ENCODE data around the gene HIGD1B.

HIGD1B gene

GRCh38 chr17:44840274-44840673 lies 7.4 kb upstream of the HIGD1B start:
- no peak for DNase-seq

GRCh38 chr17:44840936-44841335 lies 6.7 kb upstream of the HIGD1B start:
- DNase-seq, result no peak

GRCh38 chr17:44842748-44843147 lies 4.9 kb upstream of the HIGD1B start:
- no peak for DNase-seq

- no peak for DNase-seq
Observed at GRCh38 chr17:44844390-44844830, 3.3 kb upstream of the HIGD1B start.

- no peak for DNase-seq
Observed at GRCh38 chr17:44846206-44846605, 1.5 kb upstream of the HIGD1B start.

GRCh38 chr17:44848257-44848795 lies 643 bp downstream of the HIGD1B start:
- no peak for DNase-seq

- DNase-seq, result no peak
Observed at GRCh38 chr17:44848961-44849489, 1.3 kb downstream of the HIGD1B start.

GRCh38 chr17:44850025-44850424 lies 2.3 kb downstream of the HIGD1B start:
- no peak for DNase-seq

- DNase-seq, result no peak
Observed at GRCh38 chr17:44850612-44851011, 2.9 kb downstream of the HIGD1B start.

- DNase-seq, result no peak
Observed at GRCh38 chr17:44854192-44854591, 6.5 kb downstream of the HIGD1B start.

GRCh38 chr17:44859701-44860100 lies 12.0 kb downstream of the HIGD1B start:
- DNase-seq, result no peak

- DNase-seq, result no peak
Observed at GRCh38 chr17:44862278-44862914, 14.7 kb downstream of the HIGD1B start.

GRCh38 chr17:44863061-44863918 lies 15.6 kb downstream of the HIGD1B start:
- DNase-seq, result no peak

- no peak for DNase-seq
Observed at GRCh38 chr17:44864831-44865230, 17.1 kb downstream of the HIGD1B start.

GRCh38 chr17:44865231-44865660 lies 17.6 kb downstream of the HIGD1B start:
- DNase-seq, result peak; percentile 78

GRCh38 chr17:44865931-44866330 lies 18.2 kb downstream of the HIGD1B start:
- DNase-seq, result no peak

GRCh38 chr17:44867841-44868240 lies 20.2 kb downstream of the HIGD1B start:
- DNase-seq, result no peak

GRCh38 chr17:44871556-44871955 lies 23.9 kb downstream of the HIGD1B start:
- no peak for DNase-seq

GRCh38 chr17:44872131-44872768 lies 24.6 kb downstream of the HIGD1B start:
- DNase-seq, result no peak

GRCh38 chr17:44875761-44876160 lies 28.1 kb downstream of the HIGD1B start:
- no peak for DNase-seq

- DNase-seq, result no peak
Observed at GRCh38 chr17:44877121-44877520, 29.4 kb downstream of the HIGD1B start.

- peak; percentile 33 for DNase-seq
Observed at GRCh38 chr17:44878627-44879221, 31.0 kb downstream of the HIGD1B start.

- no peak for DNase-seq
Observed at GRCh38 chr17:44879376-44879775, 31.7 kb downstream of the HIGD1B start.

Data from CD4-positive, alpha-beta T cell treated with Interleukin-21 for 1 hour (primary cell).